Endothelial cell of umbilical vein (primary cell): ENCODE results near the gene GNPAT.

Experiments
- CTCF ChIP-seq, 2 donors: IDR thresholded peaks; 1 replicate in 1 of 2; 2 replicates in 1 of 2; pipeline ENCODE4 v1.5.1; 2011; ENCODE audit warnings: low read length in 2 of 2, mild to moderate bottlenecking in 2 of 2, moderate library complexity in 2 of 2, control low read depth in 1 of 2, inconsistent platforms in 1 of 2, low read depth in 1 of 2; ENCODE audit not compliant: insufficient read depth in 1 of 2; ENCODE audit errors: extremely low read depth in 1 of 2
- FOS ChIP-seq: IDR thresholded peaks from 2 replicates; pipeline ENCODE4 v1.6.1; 2011; ENCODE audit warnings: mild to moderate bottlenecking, low read length, moderate library complexity, borderline replicate concordance; ENCODE audit not compliant: insufficient read depth
- JUN ChIP-seq: IDR thresholded peaks from 2 replicates; pipeline ENCODE4 v1.6.1; 2011; ENCODE audit warnings: borderline replicate concordance, low read depth; ENCODE audit not compliant: insufficient read length, insufficient read depth
- POLR2A ChIP-seq: IDR thresholded peaks from 2 replicates; pipeline ENCODE4 v1.6.1; 2012; ENCODE audit warnings: low read depth, mild to moderate bottlenecking, control low read depth, low read length
- POLR2AphosphoS5 ChIP-seq: IDR thresholded peaks from 2 replicates; pipeline ENCODE4 v1.6.1; 2012; ENCODE audit warnings: low read depth, mild to moderate bottlenecking, control low read depth, low read length, moderate library complexity; ENCODE audit not compliant: insufficient read depth
- TF ChIP-seq, protein P1 (sequence below): IDR thresholded peaks from 2 replicates; pipeline ENCODE4 v1.6.1; 2011; ENCODE audit not compliant: insufficient read depth, insufficient read length

- TF ChIP-seq POLR2A: no peak
- TF ChIP-seq CTCF (IDR thresholded peaks at IDR 0.05; ENCODE audit: extremely low read depth in 1 of 2, insufficient read depth in 1 of 2, low read depth in 1 of 2, low read length in 2 of 2): no peak
- no peak for TF ChIP-seq POLR2AphosphoS5
- no peak for TF ChIP-seq FOS
- TF ChIP-seq, protein P1, sequence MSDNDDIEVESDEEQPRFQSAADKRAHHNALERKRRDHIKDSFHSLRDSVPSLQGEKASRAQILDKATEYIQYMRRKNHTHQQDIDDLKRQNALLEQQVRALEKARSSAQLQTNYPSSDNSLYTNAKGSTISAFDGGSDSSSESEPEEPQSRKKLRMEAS: no peak
- TF ChIP-seq JUN: no peak
These were observed 33.3 kb downstream of the GNPAT start for GRCh38 chr1:231274119-231274825.
